Ascending aorta (tissue), 2 donors: ENCODE results near the gene MRPS18B. TPM values are rescaled to one million over a fixed set of nuclear protein-coding genes. Genes with fewer than 3 reads are reported as not detected.

Experiments
- DNase-seq, 2 donors: peaks; one replicate each; pipeline ENCODE4 v3.0.0-alpha.2; 2019; ENCODE audit warnings: low spot score in 2 of 2
- H3K27ac ChIP-seq, 2 donors: fragments of 200-600 bp; sonication (generic); one replicate each; pipeline ENCODE4 v1.5.1; 2016 to 2017; ENCODE audit warnings: mild to moderate bottlenecking in 1 of 2
- H3K27me3 ChIP-seq: fragments of 200-600 bp; sonication (generic); one replicate; pipeline ENCODE4 v1.5.1; 2017
- H3K36me3 ChIP-seq, 2 donors: fragments of 200-600 bp; sonication (generic); one replicate each; pipeline ENCODE4 v1.5.1; 2016
- H3K4me1 ChIP-seq, 2 donors: fragments of 200-600 bp; sonication (generic); one replicate each; pipeline ENCODE4 v1.5.1; 2016 to 2017; ENCODE audit warnings: mild to moderate bottlenecking in 1 of 2
- H3K4me3 ChIP-seq, 2 donors: fragments of 200-600 bp; sonication (generic); one replicate each; pipeline ENCODE4 v1.5.1; 2016 to 2017; ENCODE audit warnings: mild to moderate bottlenecking in 1 of 2
- H3K9me3 ChIP-seq, 2 donors: fragments of 200-600 bp; sonication (generic); one replicate each; pipeline ENCODE4 v1.5.1; 2016
- intact Hi-C: fragments of 100-400 bp; cut with DNase I; formaldehyde crosslinking; loops from one replicate; pipeline ENCODE4 v1.15.1; 2023
- total RNA-seq: library from RNA; depleted of rRNA; stranded (reverse); fragments of >200 nt; gene quantifications from one replicate; pipeline ENCODE4 v1.1.0, GENCODE V29; 2016
- TF ChIP-seq, protein P1 (sequence below), 3 experiments: fragments of 200-600 bp in 2 of 3; fragments of 450-650 bp in 1 of 3; sonication (generic) in 2 of 3; IDR thresholded peaks; one replicate each; pipeline ENCODE4 v1.5.1; 2016 to 2019; ENCODE audit warnings: antibody characterized with exemption in 3 of 3, mild to moderate bottlenecking in 1 of 3, moderate library complexity in 1 of 3

The MRPS18B gene
- 33.0 TPM for total RNA-seq

DNA sequence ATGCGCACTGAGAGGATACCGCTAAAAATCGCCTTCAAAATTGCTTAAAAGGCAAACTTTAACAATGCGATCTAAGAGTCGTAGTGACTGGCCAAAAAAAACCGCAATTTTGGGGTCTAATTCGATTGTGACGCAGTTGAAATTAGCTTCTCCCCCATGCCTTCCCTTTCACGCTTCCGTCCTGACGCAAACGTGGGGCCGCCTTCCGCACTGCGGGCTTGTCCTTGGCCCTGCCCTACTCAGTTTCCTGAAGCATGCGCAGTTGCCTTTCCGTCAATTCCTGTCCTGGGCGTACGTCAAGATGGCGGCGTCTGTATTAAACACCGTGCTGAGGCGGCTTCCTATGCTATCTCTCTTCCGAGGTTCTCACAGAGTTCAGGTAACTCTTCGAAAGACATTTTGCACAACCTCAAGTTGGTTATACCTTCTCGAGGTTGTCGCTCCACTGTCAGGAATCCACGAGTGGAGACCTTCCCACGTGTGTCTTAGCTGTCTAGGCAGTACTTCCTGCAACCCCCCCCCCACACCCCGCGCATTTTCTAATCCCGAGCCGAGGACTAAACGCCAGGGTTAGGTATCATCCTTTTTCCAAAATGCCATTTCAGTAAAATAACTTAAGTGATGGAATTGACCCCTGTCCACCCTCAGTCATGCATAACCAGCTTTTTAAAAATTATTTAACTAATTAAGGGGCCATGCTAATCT, at the start of gene MRPS18B:
Gene MRPS18B, plus strand, starts transcription at position 276 of the 705 bp plus-strand sequence. Its CDS starts 26 bp downstream, at position 302.
- peak; percentile 89 to 99 for DNase-seq
- Histone ChIP-seq H3K36me3 (peaks cover 37 to 45% of the 10 kb centered on the region in 2 donors), H3K4me3 (peak within 1 kb of the TSS; percentile 77 to 94), H3K9me3 (no peaks in the 10 kb centered on the region), H3K27ac (peak within 1 kb of the TSS; percentile 95 to 96), H3K4me1 (peaks cover 16 to 26% of the 10 kb centered on the region in 2 donors), H3K27me3 (no peaks in the 10 kb centered on the region)
- TF ChIP-seq, protein P1, sequence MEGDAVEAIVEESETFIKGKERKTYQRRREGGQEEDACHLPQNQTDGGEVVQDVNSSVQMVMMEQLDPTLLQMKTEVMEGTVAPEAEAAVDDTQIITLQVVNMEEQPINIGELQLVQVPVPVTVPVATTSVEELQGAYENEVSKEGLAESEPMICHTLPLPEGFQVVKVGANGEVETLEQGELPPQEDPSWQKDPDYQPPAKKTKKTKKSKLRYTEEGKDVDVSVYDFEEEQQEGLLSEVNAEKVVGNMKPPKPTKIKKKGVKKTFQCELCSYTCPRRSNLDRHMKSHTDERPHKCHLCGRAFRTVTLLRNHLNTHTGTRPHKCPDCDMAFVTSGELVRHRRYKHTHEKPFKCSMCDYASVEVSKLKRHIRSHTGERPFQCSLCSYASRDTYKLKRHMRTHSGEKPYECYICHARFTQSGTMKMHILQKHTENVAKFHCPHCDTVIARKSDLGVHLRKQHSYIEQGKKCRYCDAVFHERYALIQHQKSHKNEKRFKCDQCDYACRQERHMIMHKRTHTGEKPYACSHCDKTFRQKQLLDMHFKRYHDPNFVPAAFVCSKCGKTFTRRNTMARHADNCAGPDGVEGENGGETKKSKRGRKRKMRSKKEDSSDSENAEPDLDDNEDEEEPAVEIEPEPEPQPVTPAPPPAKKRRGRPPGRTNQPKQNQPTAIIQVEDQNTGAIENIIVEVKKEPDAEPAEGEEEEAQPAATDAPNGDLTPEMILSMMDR (IDR thresholded peaks at IDR 0.05): no peak
- intact Hi-C loops: loop anchor here (1.0 to 10.0 kb wide), 7 partner anchors 61 to 1005 kb away; partner anchors contain the start of genes ATP6V1G2, DDX39B, FLOT1 and GNL1

DNA sequence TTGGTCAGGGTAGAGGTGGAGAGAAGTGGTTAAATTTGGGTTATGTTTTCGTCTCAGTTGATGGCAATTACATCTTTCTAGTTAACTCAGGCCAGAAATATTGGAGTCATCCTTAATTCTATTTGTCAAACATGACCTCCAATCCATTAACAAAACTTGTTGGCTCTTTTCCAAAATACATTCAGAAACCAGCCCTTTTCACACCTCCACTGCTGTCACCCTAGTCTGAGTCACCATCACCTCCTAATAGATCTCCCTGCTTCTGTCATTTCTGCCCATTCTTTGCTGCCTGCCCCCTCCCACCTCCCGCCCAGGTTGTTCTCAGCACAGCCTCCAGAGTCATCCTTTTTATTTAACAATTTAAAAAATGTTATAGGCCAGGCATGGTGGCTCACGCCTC, 49.4 kb upstream of the MRPS18B start:
- peaks cover 0 to 3% of the 10 kb centered on the region in 2 donors for H3K36me3 ChIP-seq
- TF ChIP-seq, protein P1 (IDR thresholded peaks at IDR 0.05): no peak

DNA sequence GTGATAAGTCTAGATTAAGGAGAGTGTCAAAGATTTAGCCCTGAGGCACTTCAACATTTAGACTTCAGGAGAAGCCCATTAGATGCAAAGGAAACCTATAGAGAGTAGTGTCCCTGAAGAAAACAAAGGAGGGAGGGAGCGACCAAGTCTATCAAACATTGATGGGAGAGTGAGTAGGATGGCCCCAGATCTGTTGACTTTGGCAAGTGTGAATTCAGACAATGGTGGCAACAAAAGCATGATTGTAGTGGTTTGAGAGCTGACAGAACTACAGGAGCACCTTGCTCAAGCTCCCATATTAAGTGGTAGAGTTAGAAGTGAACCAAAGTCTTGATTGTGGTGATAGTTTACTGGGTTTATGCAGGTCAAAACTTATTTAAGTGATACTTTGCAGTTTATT, 47.4 kb upstream of the MRPS18B start:
- intact Hi-C loops: loop anchor here (2.0 kb wide), 1 partner anchor 45 kb away; no protein-coding TSS in a partner anchor
- peak overlapping the region; percentile 72 to 91 for H3K4me3 ChIP-seq

More for the DNA sequence above, 49.4 kb upstream of the MRPS18B start:
- peaks cover 9 to 19% of the 10 kb centered on the region in 2 donors for H3K4me1 ChIP-seq
- intact Hi-C loops: no loop called here
- H3K9me3 ChIP-seq: no peaks in the 10 kb centered on the region
- DNase-seq: no peak
- H3K27me3 ChIP-seq: no peaks in the 10 kb centered on the region
- no peak overlapping the region for H3K27ac ChIP-seq
- no peak overlapping the region for H3K4me3 ChIP-seq

DNA sequence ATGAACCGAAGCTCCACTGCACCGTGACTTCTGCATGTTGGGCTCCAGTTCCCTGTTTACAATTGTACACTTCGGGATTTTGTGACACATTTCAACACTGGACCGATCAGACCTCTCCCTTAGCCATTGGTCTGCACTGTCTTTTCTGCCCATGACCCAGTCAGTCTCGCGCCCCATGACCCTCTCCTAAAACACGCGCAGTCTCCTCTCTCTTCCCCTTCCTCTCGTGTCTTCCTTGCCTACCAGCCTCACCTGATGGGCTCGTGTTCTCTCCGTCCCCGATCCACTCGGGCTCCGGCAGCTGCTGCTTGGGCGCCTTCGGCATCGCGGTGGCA, 46.9 kb upstream of the MRPS18B start:
- Histone ChIP-seq H3K4me3 (peak overlapping the region; percentile 72 to 91), H3K36me3 (no peaks in the 10 kb centered on the region), H3K27ac (peak overlapping the region; percentile 89 to 92), H3K4me1 (peaks cover 9 to 19% of the 10 kb centered on the region in 2 donors), H3K27me3 (no peaks in the 10 kb centered on the region), H3K9me3 (no peaks in the 10 kb centered on the region)
- intact Hi-C loops: loop anchor here (1.0 to 2.0 kb wide), 2 partner anchors 13 to 44 kb away; partner anchors contain the start of gene PRR3
- no peak for DNase-seq
- TF ChIP-seq, protein P1 (IDR thresholded peaks at IDR 0.05): no peak

More for the DNA sequence above, 47.4 kb upstream of the MRPS18B start:
- Histone ChIP-seq H3K36me3 (no peaks in the 10 kb centered on the region), H3K9me3 (no peaks in the 10 kb centered on the region), H3K27ac (peak overlapping the region; percentile 89 to 92), H3K4me1 (peaks cover 9 to 19% of the 10 kb centered on the region in 2 donors), H3K27me3 (no peaks in the 10 kb centered on the region)
- TF ChIP-seq, protein P1 (IDR thresholded peaks at IDR 0.05): no peak
- no peak for DNase-seq

DNA sequence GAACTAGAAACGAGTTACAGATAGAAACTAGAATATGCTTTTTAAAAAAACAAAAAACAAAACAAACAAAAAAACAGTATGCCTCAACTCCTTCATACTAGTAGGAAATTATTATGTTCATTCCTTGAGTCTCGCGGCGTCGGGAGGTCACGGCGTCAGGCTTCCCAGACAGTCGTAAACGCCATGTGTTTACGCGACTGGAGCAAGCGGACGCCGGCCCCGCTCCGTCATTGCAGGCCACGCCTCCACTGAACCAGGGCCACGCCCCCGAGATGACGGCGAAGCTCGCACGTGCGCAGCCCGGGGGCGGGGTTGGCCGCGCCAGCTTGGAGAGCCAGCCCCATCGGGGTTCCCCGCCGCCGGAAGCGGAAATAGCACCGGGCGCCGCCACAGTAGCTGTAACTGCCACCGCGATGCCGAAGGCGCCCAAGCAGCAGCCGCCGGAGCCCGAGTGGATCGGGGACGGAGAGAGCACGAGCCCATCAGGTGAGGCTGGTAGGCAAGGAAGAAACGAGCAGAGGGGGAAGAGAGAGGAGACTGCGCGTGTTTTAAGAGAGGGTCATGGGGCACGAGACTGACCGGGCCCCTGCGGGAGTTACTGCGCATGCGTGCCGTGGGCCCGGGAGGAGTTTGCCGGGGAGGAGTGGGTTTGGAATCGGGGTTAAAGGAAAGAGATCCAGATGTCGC, 46.4 kb upstream of the MRPS18B start, which contains the start of gene ABCF1:
Gene ABCF1, plus strand, starts transcription at position 368 of the 687 bp plus-strand sequence. Its CDS starts 46 bp downstream, at position 414.
- Histone ChIP-seq H3K27ac (peak within 1 kb of the TSS; percentile 89 to 92), H3K9me3 (no peaks in the 10 kb centered on the region), H3K27me3 (no peaks in the 10 kb centered on the region), H3K4me3 (peak within 1 kb of the TSS; percentile 72 to 91), H3K36me3 (no peaks in the 10 kb centered on the region), H3K4me1 (peaks cover 9 to 19% of the 10 kb centered on the region in 2 donors)
- peak; percentile 89 to 99 for DNase-seq
- TF ChIP-seq, protein P1 (IDR thresholded peaks at IDR 0.05): no peak
- intact Hi-C loops: loop anchor here (1.0 to 2.0 kb wide), 2 partner anchors 14 to 44 kb away; partner anchors contain the start of gene PRR3
